Thoracic aorta (tissue), 2 donors: ENCODE data around the gene PRRC1. TPM values are rescaled to one million over a fixed set of nuclear protein-coding genes. Genes with fewer than 3 reads are reported as not detected.

ENCODE experiments used
- ATAC-seq: fragments of 150-250 bp; one replicate; pipeline ENCODE4 v1.8.0; 2017; ENCODE audit warnings: low read depth; ENCODE audit not compliant: insufficient number of reproducible peaks, low FRiP score
- DNase-seq: peaks from one replicate; pipeline ENCODE4 v3.0.0-alpha.2; 2020; ENCODE audit warnings: low spot score
- H3K27ac ChIP-seq, 2 donors: fragments of 200-600 bp; sonication (generic); 1 replicate in 1 of 2; 2 replicates in 1 of 2; pipeline ENCODE4 v1.5.1; 2016; ENCODE audit warnings: mild to moderate bottlenecking in 2 of 2, moderate library complexity in 2 of 2
- H3K27me3 ChIP-seq: fragments of 200-600 bp; sonication (generic); replicated peaks from 2 replicates; pipeline ENCODE4 v1.6.0; 2016; ENCODE audit warnings: mild to moderate bottlenecking; ENCODE audit not compliant: insufficient read depth
- H3K36me3 ChIP-seq: fragments of 200-600 bp; sonication (generic); one replicate; pipeline ENCODE4 v1.5.1; 2016
- H3K4me1 ChIP-seq, 2 donors: fragments of 200-600 bp; sonication (generic); 1 replicate in 1 of 2; 2 replicates in 1 of 2; pipeline versions ENCODE4 v1.5.1 to v1.6.0; 2016; ENCODE audit warnings: low read depth in 2 of 2, mild to moderate bottlenecking in 1 of 2; ENCODE audit not compliant: control insufficient read depth in 1 of 2
- H3K4me3 ChIP-seq: fragments of 200-600 bp; sonication (generic); 2 replicates; pipeline ENCODE4 v1.5.1; 2016; ENCODE audit warnings: mild to moderate bottlenecking
- H3K9me3 ChIP-seq: fragments of 200-600 bp; sonication (generic); 2 replicates; pipeline ENCODE4 v1.5.1; 2016
- CTCF ChIP-seq: fragments of 200-600 bp; sonication (generic); IDR thresholded peaks from one replicate; pipeline ENCODE4 v1.5.1; 2019; ENCODE audit warnings: antibody characterized with exemption
- total RNA-seq, 2 donors: library from RNA; depleted of rRNA; stranded (reverse); fragments of >200 nt; gene quantifications; one replicate each; pipeline versions ENCODE4 v1.1.0 to v1.2.3, GENCODE V29; 2016

PRRC1 gene
- total RNA-seq, 2 donors from 2014 or later: 28.7 to 41.6 TPM

GRCh38 chr5:127587246-127587917 is 69.9 kb downstream of the PRRC1 start:
- Histone ChIP-seq H3K27ac (no peak overlapping the region), H3K4me3 (no peak overlapping the region), H3K4me1 (no peaks in the 10 kb centered on the region), H3K27me3 (no peaks in the 10 kb centered on the region), H3K36me3 (no peaks in the 10 kb centered on the region), H3K9me3 (no peaks in the 10 kb centered on the region)
- ATAC-seq (no peak), DNase-seq (no peak)
- no peak for TF ChIP-seq CTCF

GRCh38 chr5:127588368-127588767 is 70.9 kb downstream of the PRRC1 start:
- Histone ChIP-seq H3K4me3 (no peak overlapping the region), H3K27ac (no peak overlapping the region), H3K27me3 (no peaks in the 10 kb centered on the region), H3K9me3 (no peaks in the 10 kb centered on the region), H3K4me1 (no peaks in the 10 kb centered on the region), H3K36me3 (no peaks in the 10 kb centered on the region)
- no peak for DNase-seq
- TF ChIP-seq CTCF: no peak
- ATAC-seq: no peak

GRCh38 chr5:127589309-127590030 is 72.0 kb downstream of the PRRC1 start:
- no peak overlapping the region for H3K4me3 ChIP-seq
- no peak for DNase-seq

GRCh38 chr5:127590156-127590722 is 72.8 kb downstream of the PRRC1 start:
- H3K27ac ChIP-seq: no peak overlapping the region
- no peak for TF ChIP-seq CTCF
- no peaks in the 10 kb centered on the region for H3K4me1 ChIP-seq
- no peak for DNase-seq
- H3K9me3 ChIP-seq: no peaks in the 10 kb centered on the region
- H3K4me3 ChIP-seq: no peak overlapping the region
- ATAC-seq: no peak
- no peaks in the 10 kb centered on the region for H3K27me3 ChIP-seq
- H3K36me3 ChIP-seq: no peaks in the 10 kb centered on the region

More at GRCh38 chr5:127589309-127590030, 72.0 kb downstream of the PRRC1 start:
- no peak for ATAC-seq
- Histone ChIP-seq H3K27me3 (no peaks in the 10 kb centered on the region), H3K36me3 (no peaks in the 10 kb centered on the region), H3K27ac (no peak overlapping the region), H3K9me3 (no peaks in the 10 kb centered on the region), H3K4me1 (no peaks in the 10 kb centered on the region)
- TF ChIP-seq CTCF: no peak

GRCh38 chr5:127595484-127596368 is 78.3 kb downstream of the PRRC1 start:
- Histone ChIP-seq H3K4me3 (no peak overlapping the region), H3K27me3 (no peaks in the 10 kb centered on the region), H3K27ac (no peak overlapping the region), H3K9me3 (no peaks in the 10 kb centered on the region), H3K36me3 (no peaks in the 10 kb centered on the region), H3K4me1 (no peaks in the 10 kb centered on the region)
- no peak for DNase-seq
- no peak for ATAC-seq
- no peak for TF ChIP-seq CTCF
